GM21737 (cell line): ENCODE results near the gene SOST.

Experiments used
- ATAC-seq: cut with Tn5 transposase; IDR thresholded peaks from one replicate; pipeline ENCODE4 v1.9.1; 2021; ENCODE audit warnings: mild to moderate bottlenecking, moderate library complexity; ENCODE audit not compliant: unreplicated experiment

The SOST gene

DNA sequence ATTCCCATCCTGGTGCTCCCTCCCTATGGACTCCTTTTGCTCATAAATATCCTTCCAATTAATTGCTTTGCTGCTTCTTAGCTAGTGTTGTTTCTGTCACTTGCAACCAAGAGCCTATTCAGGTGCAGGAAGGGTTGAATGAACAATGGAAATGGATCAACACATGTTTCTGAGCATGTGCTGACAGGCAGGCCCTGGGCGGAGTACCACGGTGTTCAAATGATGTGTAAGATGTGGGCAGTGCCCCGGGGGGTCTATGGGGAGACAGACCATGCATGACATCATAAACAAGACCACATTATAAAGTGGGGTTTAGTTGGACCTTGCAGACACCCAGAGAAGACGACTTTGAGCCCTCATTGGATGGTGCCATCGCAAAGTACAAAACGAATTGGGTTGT lies 48.5 kb downstream of the SOST start:
- no peak for ATAC-seq

DNA sequence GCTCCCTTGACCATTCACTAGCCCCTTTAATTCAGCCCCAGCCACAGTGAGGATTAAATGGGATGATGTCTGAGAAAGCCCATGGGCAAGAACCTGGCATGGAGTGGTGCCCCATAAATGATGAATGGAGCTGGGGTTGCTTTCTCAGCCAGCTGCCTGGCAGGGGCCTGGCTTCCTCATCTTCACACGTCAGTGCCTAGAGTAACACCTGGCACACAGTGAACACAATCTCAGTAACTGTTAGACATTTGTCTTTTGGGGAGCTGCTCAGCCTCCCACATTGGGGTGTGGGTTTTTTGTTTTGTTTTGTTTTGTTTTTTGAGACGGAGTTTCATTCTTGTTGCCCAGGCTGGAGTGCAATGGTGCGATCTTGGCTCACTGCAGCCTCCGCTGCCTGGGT lies 49.4 kb downstream of the SOST start:
- no peak for ATAC-seq

DNA sequence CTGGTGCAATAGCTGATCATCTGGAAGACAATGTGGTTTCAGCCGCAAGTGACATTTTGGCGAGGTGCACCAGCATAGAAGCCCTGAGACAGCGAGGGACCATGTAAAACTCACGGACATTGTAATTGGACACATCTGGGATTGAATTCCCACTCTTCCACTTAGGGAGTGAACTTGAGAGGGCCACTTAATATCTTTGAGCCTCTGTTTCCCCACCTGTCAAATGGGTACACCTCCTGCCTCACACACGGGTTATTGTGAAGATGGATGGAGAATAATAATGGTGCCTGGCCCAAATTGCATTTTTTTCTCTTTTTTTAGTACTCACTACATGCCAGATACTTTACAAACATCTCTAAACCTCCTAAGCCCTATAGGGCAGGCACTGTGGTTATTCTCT lies 51.4 kb downstream of the SOST start:
- ATAC-seq: no peak

DNA sequence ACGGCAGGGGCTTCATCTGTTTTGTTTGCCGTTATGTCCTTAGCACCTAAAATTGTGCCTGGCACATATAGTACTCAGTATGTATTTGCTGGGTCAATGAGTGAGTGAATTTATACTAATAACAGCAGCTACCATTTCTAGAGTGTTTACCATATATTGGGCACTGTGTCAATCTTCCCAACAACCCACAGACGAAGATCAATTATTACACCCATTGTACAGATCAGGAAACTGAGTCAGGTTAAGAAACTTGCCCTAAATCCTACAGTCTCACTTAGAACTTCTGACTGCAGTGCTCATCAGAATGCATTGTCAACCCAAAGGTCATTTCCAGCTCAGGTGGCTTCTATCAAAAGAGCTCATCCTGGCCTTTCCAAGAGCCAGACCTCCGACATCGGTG lies 52.4 kb downstream of the SOST start:
- no peak for ATAC-seq
